HG02885 (cell line): ENCODE data around the gene VEGFB.
A peak's percentile ranks its signal among the peaks of the same experiment; 100 is the strongest.

ENCODE experiments used
- ATAC-seq: cut with Tn5 transposase; IDR thresholded peaks from one replicate; pipeline ENCODE4 v1.9.1; 2021; ENCODE audit warnings: mild to moderate bottlenecking; ENCODE audit not compliant: unreplicated experiment, poor library complexity

Gene VEGFB

DNA sequence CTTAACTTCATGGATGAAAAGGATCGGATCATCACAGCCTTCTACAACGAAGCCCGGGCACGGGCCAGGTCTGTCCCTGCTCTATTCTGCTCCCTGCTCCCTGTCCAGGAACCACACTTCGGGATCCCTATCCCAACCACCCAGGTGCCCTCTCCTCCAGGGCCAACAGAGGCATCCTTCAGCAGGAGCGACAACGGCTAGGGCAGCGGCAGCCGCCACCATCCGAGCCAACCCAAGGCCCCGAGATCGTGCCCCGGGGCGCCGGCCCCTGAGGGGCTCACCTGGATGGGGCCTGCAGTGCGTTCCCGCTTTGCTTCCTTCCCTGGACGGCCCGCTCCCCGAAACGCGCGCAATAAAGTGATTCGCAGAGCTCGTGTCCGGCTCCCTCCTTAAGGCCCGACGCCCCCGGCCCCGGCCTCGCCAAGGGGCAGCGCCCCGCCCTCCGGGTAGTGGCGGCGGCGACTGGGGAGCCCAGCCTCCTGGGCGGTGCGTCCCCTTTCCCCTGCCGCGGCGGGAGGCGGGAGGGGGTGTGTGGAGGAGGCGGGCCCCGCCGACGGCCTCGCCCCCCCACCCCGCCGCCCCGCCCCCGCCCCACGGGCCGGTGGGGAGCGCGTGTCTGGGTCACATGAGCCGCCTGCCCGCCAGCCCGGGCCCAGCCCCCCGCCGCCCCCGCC lies at the start of gene VEGFB:
Gene VEGFB (plus strand): TSS at position 672 of the 674 bp plus-strand sequence. CDS start 250 bp downstream, outside the sequence.
- peak; percentile 48 for ATAC-seq

GRCh38 chr11:64185175-64185692 lies 49.1 kb upstream of the VEGFB start:
- ATAC-seq: peak; percentile 17

- peak; percentile 86 for ATAC-seq
These were observed 48.5 kb upstream of the VEGFB start, which contains the start of gene STIP1 for GRCh38 chr11:64185693-64186491. STIP1 (plus strand) TSS chr11:64186171; CDS start chr11:64186262, 91 bp downstream.

- no peak for ATAC-seq
These were observed 47.8 kb upstream of the VEGFB start for GRCh38 chr11:64186492-64187165.

- ATAC-seq: no peak
These were observed 42.0 kb upstream of the VEGFB start for GRCh38 chr11:64192434-64192833.

GRCh38 chr11:64196626-64197025 lies 37.8 kb upstream of the VEGFB start:
- ATAC-seq: no peak

GRCh38 chr11:64198511-64198910 lies 35.9 kb upstream of the VEGFB start:
- no peak for ATAC-seq

GRCh38 chr11:64201543-64201942 lies 32.8 kb upstream of the VEGFB start:
- no peak for ATAC-seq

DNA sequence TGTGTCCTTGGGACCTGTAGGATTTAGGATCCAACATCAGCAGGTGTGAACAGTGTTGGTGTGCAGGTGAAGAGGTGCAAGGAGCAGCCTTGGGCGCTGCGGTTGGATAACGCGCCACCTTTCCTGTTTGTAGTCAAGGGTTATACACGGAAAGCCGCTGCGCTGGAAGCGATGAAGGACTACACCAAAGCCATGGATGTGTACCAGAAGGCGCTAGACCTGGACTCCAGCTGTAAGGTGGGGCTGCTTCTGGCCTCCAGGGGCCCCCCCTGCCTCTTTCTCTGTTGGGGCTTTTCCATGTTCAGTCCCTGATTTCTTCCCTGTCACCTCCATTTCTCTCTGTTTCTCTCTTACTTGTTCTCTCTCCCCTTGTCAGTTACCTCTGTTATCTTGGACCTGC lies 31.4 kb upstream of the VEGFB start:
- no peak for ATAC-seq

- no peak for ATAC-seq
These were observed 30.8 kb upstream of the VEGFB start for GRCh38 chr11:64203421-64204079.

- ATAC-seq: no peak
These were observed 30.3 kb upstream of the VEGFB start for GRCh38 chr11:64204080-64204440.

GRCh38 chr11:64204464-64204989 lies 29.9 kb upstream of the VEGFB start:
- ATAC-seq: no peak

DNA sequence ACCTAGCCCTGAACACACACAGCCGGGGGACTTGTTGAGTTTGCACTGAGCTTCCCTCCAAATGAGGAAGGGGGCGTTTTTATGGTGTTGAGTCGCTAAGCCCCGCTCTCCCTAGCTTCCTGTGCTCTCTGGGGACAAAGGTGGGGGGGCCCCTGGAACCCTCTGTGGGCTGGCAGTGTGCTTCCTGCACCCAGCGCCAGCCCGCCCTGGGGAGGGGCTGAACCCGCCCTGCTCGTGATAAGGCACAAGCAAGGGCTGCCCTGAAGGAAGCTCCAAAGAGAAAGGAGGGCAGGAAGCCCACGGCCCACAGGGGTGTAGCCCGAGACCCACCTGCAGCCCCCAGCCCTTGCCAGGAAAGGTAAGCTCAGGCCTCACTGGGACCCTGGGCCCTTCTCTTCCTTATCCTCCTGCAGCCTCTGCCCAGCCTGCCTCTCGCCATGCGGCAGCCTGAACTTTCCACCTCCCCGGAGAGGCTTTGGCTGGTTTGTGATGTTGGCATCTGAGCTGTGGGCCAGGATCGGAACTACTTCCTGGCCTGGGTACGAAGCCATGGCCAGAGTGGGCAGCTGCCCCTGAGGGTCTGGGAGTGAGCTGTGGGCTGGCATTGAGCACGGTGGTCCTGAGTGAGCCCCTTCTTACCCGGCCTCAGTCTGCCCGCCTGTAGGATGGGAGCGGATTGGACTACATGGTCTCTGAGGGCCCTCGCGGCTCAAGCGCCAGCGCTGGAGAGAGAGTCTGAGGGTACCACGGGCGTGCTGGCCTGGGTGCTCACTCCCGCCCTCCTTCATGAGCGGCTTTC lies 27.7 kb upstream of the VEGFB start, which contains the start of gene FERMT3:
Gene FERMT3 (plus strand): TSS at position 265 of the 799 bp plus-strand sequence. CDS start 644 bp downstream, outside the sequence.
- ATAC-seq: peak; percentile 48

GRCh38 chr11:64207256-64208085 lies 26.9 kb upstream of the VEGFB start:
- peak; percentile 62 for ATAC-seq

- ATAC-seq: no peak
These were observed 26.1 kb upstream of the VEGFB start for GRCh38 chr11:64208086-64208795.

DNA sequence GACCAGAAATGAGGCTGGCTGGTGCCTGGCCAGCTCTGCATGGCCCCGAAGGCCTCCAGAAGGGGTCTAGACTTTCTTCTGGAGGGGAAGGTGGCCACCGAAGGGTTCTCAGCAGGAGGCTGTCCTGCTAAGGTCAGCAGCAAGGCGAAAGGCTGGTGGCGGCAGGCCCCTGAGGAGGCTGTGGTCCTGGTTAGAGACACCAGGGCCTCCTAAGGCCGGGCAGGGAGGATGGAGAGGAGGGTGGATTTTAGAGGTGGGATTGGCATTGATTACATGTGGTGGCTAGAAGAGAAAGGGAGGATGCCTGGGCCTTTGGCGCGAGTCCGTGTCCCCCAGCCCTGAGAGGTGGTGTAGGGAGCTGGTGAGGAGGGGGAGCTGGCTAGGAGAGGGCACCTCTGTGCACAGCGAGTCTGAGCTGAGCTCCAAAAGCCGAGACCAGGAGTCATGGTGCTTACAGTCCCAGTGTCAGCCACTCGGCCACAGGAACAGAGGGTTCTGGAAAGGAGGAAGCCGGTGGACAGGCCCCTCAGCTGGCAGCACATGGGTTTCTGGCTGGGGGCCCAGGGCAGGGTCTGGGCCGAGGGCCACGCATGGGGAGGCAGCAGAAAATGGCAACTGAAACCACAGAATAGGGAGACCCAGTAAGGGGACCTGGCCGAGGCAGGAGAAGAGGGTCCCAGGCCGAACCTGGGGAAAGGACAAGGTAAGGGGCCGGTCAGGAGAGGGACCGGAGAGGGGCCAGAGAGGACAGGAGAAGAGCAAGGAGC lies 25.4 kb upstream of the VEGFB start:
- ATAC-seq: no peak

- ATAC-seq: no peak
These were observed 24.9 kb upstream of the VEGFB start for GRCh38 chr11:64209563-64209843.
